Esophagus muscularis mucosa (tissue), 3 donors: Measurements from ENCODE around the gene OSGIN1.

ENCODE experiments used
- CTCF ChIP-seq, 3 experiments: fragments of 200-600 bp in 2 of 3; fragments of 450-650 bp in 1 of 3; sonication (generic) in 2 of 3; IDR thresholded peaks; one replicate each; pipeline ENCODE4 v1.5.1; 2017 to 2019; ENCODE audit warnings: antibody characterized with exemption in 3 of 3, mild to moderate bottlenecking in 2 of 3, moderate library complexity in 1 of 3
- POLR2A ChIP-seq: fragments of 450-650 bp; IDR thresholded peaks from one replicate; pipeline ENCODE4 v1.6.1; 2017; ENCODE audit warnings: antibody characterized with exemption, moderate library complexity, mild to moderate bottlenecking, low read depth

GRCh38 chr16:83935858-83936255 lies 17.2 kb upstream of the OSGIN1 start:
- TF ChIP-seq CTCF (IDR thresholded peaks at IDR 0.05) (no peak), POLR2A (no peak)
